HG03103 (cell line): ENCODE results near the gene SYNDIG1.
"Not testable (repeated sequence)": the region's sequence is repeated elsewhere in the genome, so short reads cannot be mapped to it uniquely, and the experiment has no call there.

Experiments
- ATAC-seq: cut with Tn5 transposase; IDR thresholded peaks from one replicate; pipeline ENCODE4 v1.9.1; 2021; ENCODE audit warnings: low read depth; ENCODE audit not compliant: unreplicated experiment

The SYNDIG1 gene

GRCh38 chr20:24490598-24490997, 21.2 kb downstream of the SYNDIG1 start:
- ATAC-seq, result no peak

- no peak for ATAC-seq
Measured at GRCh38 chr20:24491041-24491756, 21.8 kb downstream of the SYNDIG1 start.

- ATAC-seq, result no peak
Measured at GRCh38 chr20:24492031-24492607, 22.7 kb downstream of the SYNDIG1 start.

- ATAC-seq, result no peak
Measured at GRCh38 chr20:24492698-24493097, 23.3 kb downstream of the SYNDIG1 start.

GRCh38 chr20:24493181-24493580, 23.8 kb downstream of the SYNDIG1 start:
- no peak for ATAC-seq

- ATAC-seq, result no peak
Measured at GRCh38 chr20:24493661-24494459, 24.4 kb downstream of the SYNDIG1 start.

GRCh38 chr20:24494460-24494920, 25.1 kb downstream of the SYNDIG1 start:
- no peak for ATAC-seq

GRCh38 chr20:24495266-24495665, 25.8 kb downstream of the SYNDIG1 start:
- ATAC-seq, result no peak

GRCh38 chr20:24497851-24498250, 28.4 kb downstream of the SYNDIG1 start:
- no peak for ATAC-seq

GRCh38 chr20:24498641-24499040, 29.2 kb downstream of the SYNDIG1 start:
- no peak for ATAC-seq

GRCh38 chr20:24499472-24499871, 30.0 kb downstream of the SYNDIG1 start:
- ATAC-seq, result no peak

GRCh38 chr20:24501764-24502556, 32.5 kb downstream of the SYNDIG1 start:
- ATAC-seq, result no peak

- no peak for ATAC-seq
Measured at GRCh38 chr20:24502661-24503060, 33.2 kb downstream of the SYNDIG1 start.

GRCh38 chr20:24503352-24503931, 34.0 kb downstream of the SYNDIG1 start:
- ATAC-seq, result no peak

GRCh38 chr20:24504331-24505285, 35.2 kb downstream of the SYNDIG1 start:
- ATAC-seq, result no peak

GRCh38 chr20:24506146-24506545, 36.7 kb downstream of the SYNDIG1 start:
- no peak for ATAC-seq

- no peak for ATAC-seq
Measured at GRCh38 chr20:24506696-24507095, 37.3 kb downstream of the SYNDIG1 start.

- no peak for ATAC-seq
Measured at GRCh38 chr20:24507182-24507853, 37.9 kb downstream of the SYNDIG1 start.

- ATAC-seq, result not testable (repeated sequence)
Measured at GRCh38 chr20:24512441-24512840, 43.0 kb downstream of the SYNDIG1 start.
